Activated T-helper 17 cell treated with anti-CD3 and anti-CD28 coated beads, Interleukin-2, amount 50 U/mL, for 72 hours (primary cell): ENCODE measurements around the gene PAX7. TPM values are rescaled to one million over a fixed set of nuclear protein-coding genes. Genes with fewer than 3 reads are reported as not detected.

Experiments
- ATAC-seq: fragments of 150-1000 bp; cut with Tn5 transposase; replicated peaks from 2 replicates; pipeline ENCODE4 v1.10.0; 2021; ENCODE audit warnings: mild to moderate bottlenecking, moderate library complexity
- H3K27ac Mint-ChIP-seq: one replicate; pipeline ENCODE4 v1.8.0; 2022; ENCODE audit warnings: mixed read lengths
- H3K27me3 Mint-ChIP-seq: one replicate; pipeline ENCODE4 v1.8.0; 2022; ENCODE audit warnings: mixed read lengths
- H3K36me3 Mint-ChIP-seq: one replicate; pipeline ENCODE4 v1.8.0; 2022; ENCODE audit warnings: low read depth, mild to moderate bottlenecking, mixed read lengths
- H3K4me1 Mint-ChIP-seq: one replicate; pipeline ENCODE4 v1.8.0; 2022; ENCODE audit warnings: mixed read lengths
- H3K4me3 Mint-ChIP-seq: one replicate; pipeline ENCODE4 v1.8.0; 2022; ENCODE audit warnings: mild to moderate bottlenecking, mixed read lengths
- H3K9me3 Mint-ChIP-seq: one replicate; pipeline ENCODE4 v1.8.0; 2022; ENCODE audit warnings: mixed read lengths
- total RNA-seq, 2 donors: library from RNA; stranded (reverse); gene quantifications; one replicate each; pipeline ENCODE4 v1.2.3, GENCODE V29; 2022

Gene PAX7
- total RNA-seq, 2 donors from 2014 or later, result not detected

DNA sequence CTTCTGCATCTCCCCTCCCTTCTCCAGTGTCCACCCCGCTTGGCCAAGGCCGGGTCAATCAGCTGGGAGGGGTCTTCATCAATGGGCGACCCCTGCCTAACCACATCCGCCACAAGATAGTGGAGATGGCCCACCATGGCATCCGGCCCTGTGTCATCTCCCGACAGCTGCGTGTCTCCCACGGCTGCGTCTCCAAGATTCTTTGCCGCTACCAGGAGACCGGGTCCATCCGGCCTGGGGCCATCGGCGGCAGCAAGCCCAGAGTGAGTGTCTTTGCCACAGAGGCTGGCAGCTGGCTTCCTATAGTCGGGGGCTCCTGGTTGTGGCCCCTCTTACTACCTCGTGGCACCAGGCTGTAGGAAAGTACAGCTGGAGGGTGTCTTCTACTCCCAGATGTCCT, 3.6 kb downstream of the PAX7 start:
- no peaks in the 10 kb centered on the region for H3K4me1 Mint-ChIP-seq
- no peak overlapping the region for H3K27ac Mint-ChIP-seq
- no peak overlapping the region for H3K4me3 Mint-ChIP-seq
- peaks cover 75% of the 10 kb centered on the region for H3K27me3 Mint-ChIP-seq
- H3K36me3 Mint-ChIP-seq, result peaks cover under 1% of the 10 kb centered on the region
- no peaks in the 10 kb centered on the region for H3K9me3 Mint-ChIP-seq
- ATAC-seq, result no peak

- Mint-ChIP-seq H3K27ac (no peak overlapping the region), H3K36me3 (peaks cover 9% of the 10 kb centered on the region), H3K4me3 (no peak overlapping the region), H3K27me3 (peaks cover 79% of the 10 kb centered on the region), H3K4me1 (peaks cover 2% of the 10 kb centered on the region), H3K9me3 (no peaks in the 10 kb centered on the region)
- no peak for ATAC-seq
Measured at GRCh38 chr1:18635070-18635577, 4.5 kb downstream of the PAX7 start.

DNA sequence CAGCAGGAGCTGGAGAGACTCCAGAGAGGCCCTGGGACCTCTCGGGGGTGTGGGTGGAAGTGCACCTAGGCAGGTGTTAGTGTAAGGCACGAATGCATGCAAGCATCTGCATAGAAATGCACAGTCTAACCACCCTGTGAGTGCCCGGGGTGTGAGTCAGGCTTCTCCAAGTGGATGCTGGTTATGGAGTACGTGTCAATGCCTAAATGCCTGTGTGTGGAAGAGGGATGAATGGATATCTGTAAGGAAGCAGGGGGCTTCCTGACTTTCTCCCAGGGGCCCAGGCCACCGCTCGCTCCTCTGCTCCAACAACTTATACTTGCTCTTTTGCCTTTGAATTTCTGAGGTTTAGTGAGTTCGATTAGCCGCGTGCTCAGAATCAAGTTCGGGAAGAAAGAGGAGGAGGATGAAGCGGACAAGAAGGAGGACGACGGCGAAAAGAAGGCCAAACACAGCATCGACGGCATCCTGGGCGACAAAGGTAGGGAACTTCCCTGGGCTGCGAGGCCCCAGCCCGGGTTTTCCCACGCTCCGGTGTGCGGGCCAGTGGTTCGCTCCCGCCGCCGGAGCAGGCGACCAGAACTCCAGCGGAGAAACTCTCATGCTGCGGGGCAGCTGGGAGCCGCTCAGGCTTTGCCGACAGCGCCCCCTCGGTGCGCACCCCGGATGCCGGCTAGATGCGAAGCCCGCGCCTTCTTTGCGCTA, 5.4 kb downstream of the PAX7 start:
- Mint-ChIP-seq H3K27me3 (peaks cover 83% of the 10 kb centered on the region), H3K4me3 (no peak overlapping the region), H3K9me3 (no peaks in the 10 kb centered on the region), H3K4me1 (peaks cover 8% of the 10 kb centered on the region), H3K27ac (no peak overlapping the region), H3K36me3 (peaks cover 13% of the 10 kb centered on the region)
- ATAC-seq, result no peak

- Mint-ChIP-seq H3K27me3 (peaks cover 88% of the 10 kb centered on the region), H3K27ac (no peak overlapping the region), H3K36me3 (peaks cover 13% of the 10 kb centered on the region), H3K4me1 (peaks cover 11% of the 10 kb centered on the region), H3K4me3 (no peak overlapping the region), H3K9me3 (no peaks in the 10 kb centered on the region)
- no peak for ATAC-seq
Measured at GRCh38 chr1:18636596-18637508, 6.2 kb downstream of the PAX7 start.

DNA sequence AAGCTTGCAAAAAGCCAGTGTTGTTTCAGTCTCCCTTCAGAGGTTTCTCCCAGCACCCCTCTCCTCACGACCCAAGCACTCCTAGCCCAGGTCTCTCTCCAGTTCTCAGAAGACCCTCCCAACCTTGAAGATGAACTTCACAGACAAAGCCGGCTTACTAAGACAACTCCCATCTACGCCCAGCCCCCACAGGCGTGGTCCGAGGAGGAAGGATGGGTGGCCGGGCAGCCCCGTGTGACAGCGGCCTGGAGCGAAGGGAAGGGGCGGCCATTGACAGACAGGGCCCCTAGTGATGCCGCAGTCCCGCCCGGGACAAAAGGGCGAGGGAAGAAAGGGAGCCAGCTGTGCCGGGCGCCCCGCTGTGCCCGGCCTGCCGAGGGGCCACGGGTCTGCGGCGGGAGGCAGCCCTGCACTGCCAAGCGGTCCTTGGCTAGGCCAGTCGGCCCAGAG, 6.9 kb downstream of the PAX7 start:
- Mint-ChIP-seq H3K4me3 (no peak overlapping the region), H3K27me3 (peaks cover 86% of the 10 kb centered on the region), H3K36me3 (peaks cover 13% of the 10 kb centered on the region), H3K4me1 (peaks cover 11% of the 10 kb centered on the region), H3K27ac (no peak overlapping the region), H3K9me3 (no peaks in the 10 kb centered on the region)
- ATAC-seq, result no peak

DNA sequence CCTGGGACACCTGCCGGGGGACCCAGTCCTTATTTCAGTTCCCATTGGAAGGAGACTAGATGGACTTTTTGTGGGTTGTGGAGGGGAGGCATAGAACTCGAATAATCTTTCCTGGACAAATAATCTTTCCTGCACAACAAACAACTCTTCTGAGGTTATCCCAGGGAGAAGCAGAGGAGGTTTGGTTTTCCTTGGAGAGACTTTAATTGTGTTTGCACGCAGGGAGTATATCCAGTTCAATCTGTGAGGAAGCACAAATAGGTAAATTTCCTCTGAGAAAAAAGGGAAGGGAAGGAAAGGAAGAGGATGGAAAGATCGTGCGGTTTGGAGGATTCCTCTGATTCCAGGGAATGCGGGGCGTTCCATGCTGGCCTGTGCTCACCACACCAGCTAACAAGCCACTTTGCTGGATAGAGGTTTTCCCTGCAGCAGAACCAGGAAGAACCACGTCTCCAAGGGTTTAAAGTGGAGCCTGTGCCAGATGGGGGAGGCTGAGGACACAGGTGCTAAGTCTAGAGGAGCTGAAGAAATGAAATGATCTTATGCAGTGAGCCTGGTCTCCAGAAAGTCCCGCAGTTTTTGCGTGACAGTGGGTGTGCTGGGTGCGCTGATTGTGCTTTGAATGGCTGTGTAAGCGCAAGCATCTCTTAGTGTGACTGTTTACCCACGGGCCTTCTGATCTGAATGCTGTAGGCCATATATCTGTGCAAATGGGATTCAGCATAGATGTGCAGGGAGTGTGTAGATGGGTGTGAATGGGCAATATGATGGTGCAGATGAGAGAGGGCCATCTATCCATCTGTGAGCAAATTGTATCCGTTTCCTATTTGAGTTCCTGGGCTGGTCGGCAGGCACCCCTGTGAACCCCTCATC, 7.6 kb downstream of the PAX7 start:
- Mint-ChIP-seq H3K9me3 (no peaks in the 10 kb centered on the region), H3K4me3 (no peak overlapping the region), H3K4me1 (peaks cover 12% of the 10 kb centered on the region), H3K27ac (no peak overlapping the region), H3K27me3 (peaks cover 82% of the 10 kb centered on the region), H3K36me3 (peaks cover 13% of the 10 kb centered on the region)
- no peak for ATAC-seq

GRCh38 chr1:18638835-18639364, 8.3 kb downstream of the PAX7 start:
- no peak for ATAC-seq
- H3K4me1 Mint-ChIP-seq, result peaks cover 15% of the 10 kb centered on the region
- H3K4me3 Mint-ChIP-seq, result no peak overlapping the region
- peaks cover 13% of the 10 kb centered on the region for H3K36me3 Mint-ChIP-seq
- H3K9me3 Mint-ChIP-seq, result no peaks in the 10 kb centered on the region
- no peak overlapping the region for H3K27ac Mint-ChIP-seq
- peaks cover 78% of the 10 kb centered on the region for H3K27me3 Mint-ChIP-seq

DNA sequence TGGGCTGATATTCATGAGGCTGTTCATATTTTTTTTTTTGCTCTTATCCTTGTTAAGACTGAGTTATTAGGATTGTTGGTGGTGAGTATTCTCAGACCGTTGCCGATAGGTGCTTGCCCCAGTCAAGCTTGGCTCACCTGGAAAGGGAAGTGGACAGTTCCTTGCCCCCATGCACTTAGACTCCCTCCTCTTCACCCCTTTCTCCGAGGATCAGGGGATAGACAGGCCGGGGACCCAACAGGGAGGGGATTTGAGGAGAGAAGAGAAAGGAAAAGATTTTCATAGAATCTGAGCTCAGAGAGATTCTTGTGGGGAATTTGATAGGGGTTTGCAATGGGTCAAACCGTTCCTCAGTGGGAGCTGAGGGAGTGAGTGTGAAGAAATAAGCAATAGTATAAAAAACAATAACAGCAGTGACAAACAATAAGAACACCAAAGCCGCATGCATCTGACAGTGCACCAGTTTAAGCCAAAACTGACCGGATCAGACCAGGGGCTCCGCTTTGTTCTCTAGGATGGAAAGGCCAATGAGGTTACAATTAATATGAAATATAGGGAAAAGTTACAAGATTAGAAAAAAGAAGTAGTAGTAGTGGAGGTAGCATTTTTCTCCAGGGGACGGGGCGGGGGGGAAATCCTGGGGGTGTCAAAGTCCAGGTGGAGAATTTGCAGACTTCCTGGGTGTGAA, 8.9 kb downstream of the PAX7 start:
- ATAC-seq, result no peak
- no peaks in the 10 kb centered on the region for H3K9me3 Mint-ChIP-seq
- peaks cover 13% of the 10 kb centered on the region for H3K36me3 Mint-ChIP-seq
- H3K4me1 Mint-ChIP-seq, result peaks cover 15% of the 10 kb centered on the region
- H3K27ac Mint-ChIP-seq, result no peak overlapping the region
- H3K4me3 Mint-ChIP-seq, result no peak overlapping the region
- H3K27me3 Mint-ChIP-seq, result peaks cover 77% of the 10 kb centered on the region

DNA sequence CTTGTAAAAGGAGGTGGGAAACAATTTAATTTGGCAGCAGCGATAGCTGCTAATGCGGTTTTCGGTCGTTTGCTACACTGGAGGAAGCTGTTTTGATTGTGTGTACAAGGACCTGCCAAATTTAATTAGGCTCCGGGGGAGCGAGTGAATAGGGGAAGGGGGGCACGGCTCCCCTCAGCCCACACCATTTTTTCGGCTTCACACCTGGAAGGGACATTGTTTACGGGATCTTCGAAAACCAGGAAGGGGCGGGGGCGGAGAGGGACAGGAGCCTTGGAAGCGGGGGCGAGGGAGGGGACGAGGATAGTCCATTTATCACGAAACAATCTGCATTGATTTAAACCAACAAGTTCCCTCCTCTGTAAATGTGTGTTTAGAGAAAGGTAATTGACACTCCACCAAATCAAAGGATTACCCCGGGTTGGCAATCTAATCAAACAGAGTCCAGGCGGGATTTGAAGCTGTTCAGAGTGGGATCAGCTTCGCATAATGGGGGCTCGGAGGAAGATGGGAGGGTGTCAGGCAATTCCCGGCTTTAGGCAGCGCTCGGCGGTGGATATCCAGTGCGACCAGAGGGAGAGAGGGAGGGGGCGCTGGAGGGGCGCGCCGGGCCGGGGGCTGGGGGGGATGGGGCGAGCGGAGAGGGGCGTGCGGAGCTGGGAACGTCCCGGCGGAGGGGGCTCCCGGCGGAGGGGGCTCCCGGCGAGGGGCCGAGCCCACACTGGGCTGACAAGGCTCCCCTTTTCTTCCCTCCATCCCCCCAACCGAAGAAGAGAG, 9.8 kb downstream of the PAX7 start:
- no peak overlapping the region for H3K4me3 Mint-ChIP-seq
- peaks cover 80% of the 10 kb centered on the region for H3K27me3 Mint-ChIP-seq
- no peak overlapping the region for H3K27ac Mint-ChIP-seq
- H3K9me3 Mint-ChIP-seq, result no peaks in the 10 kb centered on the region
- ATAC-seq, result no peak
- peaks cover 15% of the 10 kb centered on the region for H3K4me1 Mint-ChIP-seq
- peaks cover 13% of the 10 kb centered on the region for H3K36me3 Mint-ChIP-seq

DNA sequence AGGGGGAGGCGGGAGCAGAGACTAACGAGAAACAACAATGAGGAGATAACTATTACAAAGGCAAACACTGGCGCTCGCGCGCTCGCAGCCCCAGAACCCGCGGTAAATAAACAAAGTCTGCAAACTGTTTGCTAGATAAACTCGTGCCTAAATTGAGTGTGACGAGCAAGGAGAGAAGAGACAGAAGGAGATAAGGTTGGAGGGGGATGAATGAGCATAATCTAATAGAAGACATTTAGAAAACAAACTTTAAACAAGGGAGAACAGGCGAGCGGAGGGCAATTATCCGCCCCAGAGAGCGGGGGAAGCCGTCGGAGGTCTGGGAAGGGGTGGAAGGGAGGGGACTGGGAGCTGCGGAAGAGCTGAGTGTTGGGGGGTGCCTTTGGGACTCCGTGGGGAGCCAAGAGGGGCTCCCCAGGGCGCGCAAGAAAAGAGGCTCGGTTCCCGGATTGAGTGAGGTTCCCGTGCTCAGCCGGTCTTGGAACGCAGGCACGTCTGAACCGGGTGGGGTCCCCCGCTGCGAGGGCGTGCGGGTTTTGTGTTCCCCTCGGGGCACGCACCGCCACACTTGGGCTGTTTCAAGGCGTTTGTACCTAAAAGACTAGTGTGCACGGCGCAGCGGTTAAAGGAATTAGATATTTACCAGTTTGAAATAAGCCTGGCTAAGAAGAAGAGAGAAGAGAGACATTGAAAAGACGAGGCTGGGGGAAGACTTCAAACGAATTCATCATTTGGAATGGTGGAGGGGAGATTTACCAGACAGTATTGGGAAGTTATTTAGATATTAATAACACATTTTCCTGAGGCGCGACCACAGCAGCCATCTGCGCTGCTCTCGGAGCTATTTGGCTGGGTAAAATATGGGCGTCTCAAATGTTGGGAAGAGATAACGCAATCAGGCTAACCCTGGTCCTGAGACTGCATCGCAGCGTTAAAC, 10.6 kb downstream of the PAX7 start:
- no peak for ATAC-seq
- Mint-ChIP-seq H3K4me3 (no peak overlapping the region), H3K4me1 (peaks cover 15% of the 10 kb centered on the region), H3K9me3 (no peaks in the 10 kb centered on the region), H3K27me3 (peaks cover 80% of the 10 kb centered on the region), H3K27ac (no peak overlapping the region), H3K36me3 (peaks cover 13% of the 10 kb centered on the region)

GRCh38 chr1:18642278-18643095, 11.8 kb downstream of the PAX7 start:
- Mint-ChIP-seq H3K9me3 (no peaks in the 10 kb centered on the region), H3K4me1 (peaks cover 15% of the 10 kb centered on the region), H3K4me3 (no peak overlapping the region), H3K36me3 (peaks cover 13% of the 10 kb centered on the region), H3K27ac (no peak overlapping the region), H3K27me3 (peaks cover 78% of the 10 kb centered on the region)
- no peak for ATAC-seq
